Measurements from ENCODE around the gene ZNF724.

DNA sequence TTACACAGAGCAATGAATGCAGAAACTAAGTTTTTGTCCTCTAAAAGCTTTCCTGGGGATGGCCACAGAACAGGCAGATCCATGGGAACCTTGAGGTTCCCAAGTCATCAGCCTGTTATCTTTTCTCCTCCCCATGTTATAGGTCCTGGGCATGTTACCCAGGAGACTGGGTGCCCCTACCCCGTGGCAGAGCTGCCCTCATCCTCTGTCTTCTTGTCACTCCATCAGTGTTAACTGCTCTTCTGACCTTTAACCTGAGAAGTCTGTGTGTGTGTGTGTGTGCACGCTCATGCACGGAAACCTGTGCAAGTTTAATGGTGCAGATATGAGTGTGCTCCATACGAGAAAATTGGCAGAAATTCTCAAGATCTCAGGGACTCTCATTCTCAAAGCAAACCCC lies 43.9 kb upstream of the ZNF724 start:
- TF ChIP-seq YY1 (IDR thresholded peaks at IDR 0.05; ENCODE audit: insufficient read depth, insufficient read length): no peak
- no peak for TF ChIP-seq ZNF274 (IDR thresholded peaks at IDR 0.05; ENCODE audit: low read depth, low read length)
- TF ChIP-seq SUZ12 (IDR thresholded peaks at IDR 0.05; ENCODE audit: extremely low read depth, insufficient read depth, insufficient read length): no peak

Data from NT2/D1 (cell line).